GM18519 (cell line): ENCODE results near the gene KRTAP2-3.
"Not testable (repeated sequence)": the region's sequence is repeated elsewhere in the genome, so short reads cannot be mapped to it uniquely, and the experiment has no call there.

Source experiments
- ATAC-seq: cut with Tn5 transposase; IDR thresholded peaks from one replicate; pipeline ENCODE4 v1.9.1; 2021; ENCODE audit warnings: mild to moderate bottlenecking, moderate library complexity; ENCODE audit not compliant: unreplicated experiment, low FRiP score

KRTAP2-3 gene

GRCh38 chr17:41037853-41038350, 22.0 kb downstream of the KRTAP2-3 start:
- no peak for ATAC-seq

- ATAC-seq = not testable (repeated sequence)
Observed at GRCh38 chr17:41034346-41034935, 25.5 kb downstream of the KRTAP2-3 start, which contains the start of gene KRTAP1-3. TSS of gene KRTAP1-3 (minus strand) at chr17:41034874. CDS start at chr17:41034821, 53 bp downstream.

- ATAC-seq = no peak
Observed at GRCh38 chr17:41029633-41030245, 30.2 kb downstream of the KRTAP2-3 start, which contains the start of gene KRTAP1-4. TSS of gene KRTAP1-4 (minus strand) at chr17:41030195. CDS start at chr17:41030078, 117 bp downstream.

- no peak for ATAC-seq
Observed at GRCh38 chr17:41026715-41027471, 33.0 kb downstream of the KRTAP2-3 start, which contains the start of gene KRTAP1-5. TSS of gene KRTAP1-5 (minus strand) at chr17:41027208. CDS start at chr17:41027155, 53 bp downstream.

- no peak for ATAC-seq
Observed at GRCh38 chr17:41024697-41025096, 35.2 kb downstream of the KRTAP2-3 start.

GRCh38 chr17:41020336-41020735, 39.6 kb downstream of the KRTAP2-3 start:
- no peak for ATAC-seq

GRCh38 chr17:41019415-41019814, 40.5 kb downstream of the KRTAP2-3 start:
- no peak for ATAC-seq

GRCh38 chr17:41018541-41018940, 41.4 kb downstream of the KRTAP2-3 start:
- ATAC-seq = no peak

- no peak for ATAC-seq
Observed at GRCh38 chr17:41016578-41017215, 43.2 kb downstream of the KRTAP2-3 start.

GRCh38 chr17:41015454-41015853, 44.5 kb downstream of the KRTAP2-3 start:
- ATAC-seq = no peak

- ATAC-seq = no peak
Observed at GRCh38 chr17:41013606-41014005, 46.3 kb downstream of the KRTAP2-3 start.

GRCh38 chr17:41013181-41013580, 46.7 kb downstream of the KRTAP2-3 start:
- ATAC-seq = no peak

- ATAC-seq = no peak
Observed at GRCh38 chr17:41012326-41013120, 47.4 kb downstream of the KRTAP2-3 start.

GRCh38 chr17:41010441-41010840, 49.5 kb downstream of the KRTAP2-3 start:
- no peak for ATAC-seq

GRCh38 chr17:41009936-41010335, 50.0 kb downstream of the KRTAP2-3 start:
- no peak for ATAC-seq

- no peak for ATAC-seq
Observed at GRCh38 chr17:41009301-41009760, 50.6 kb downstream of the KRTAP2-3 start.
